Heart right ventricle (tissue), 16 donors: ENCODE measurements around the gene SUFU. TPM values are rescaled to one million over a fixed set of nuclear protein-coding genes. Genes with fewer than 3 reads are reported as not detected.
A peak's percentile ranks its signal among the peaks of the same experiment; 100 is the strongest.

ENCODE experiments used
- ATAC-seq, 8 donors: fragments of 200-7000 bp; cut with Tn5 transposase; one replicate each; pipeline ENCODE4 v1.9.1; 2020; ENCODE audit warnings: mild to moderate bottlenecking in 8 of 8, moderate library complexity in 8 of 8, moderate number of reproducible peaks in 1 of 8
- DNase-seq, 2 donors: peaks; one replicate each; pipeline ENCODE4 v3.0.0-alpha.2; 2020
- H3K27ac ChIP-seq, 10 donors: fragments of 200-600 bp; sonication (generic) in 2 of 10; one replicate each; pipeline versions ENCODE4 v1.5.0 to v1.8.0; 2020 to 2022; ENCODE audit warnings: mild to moderate bottlenecking in 3 of 10
- H3K27me3 ChIP-seq, 7 donors: fragments of 200-600 bp; one replicate each; pipeline ENCODE4 v1.8.0; 2021 to 2022; ENCODE audit warnings: mild to moderate bottlenecking in 2 of 7
- H3K36me3 ChIP-seq, 9 donors: fragments of 200-600 bp; sonication (generic) in 1 of 9; one replicate each; pipeline versions ENCODE4 v1.5.0 to v1.8.0; 2020 to 2022; ENCODE audit warnings: mild to moderate bottlenecking in 2 of 9
- H3K4me1 ChIP-seq, 9 donors: fragments of 200-600 bp; sonication (generic) in 1 of 9; one replicate each; pipeline versions ENCODE4 v1.5.0 to v1.8.0; 2020 to 2022; ENCODE audit warnings: mild to moderate bottlenecking in 4 of 9
- H3K4me3 ChIP-seq, 10 donors: fragments of 200-600 bp; sonication (generic) in 2 of 10; one replicate each; pipeline versions ENCODE4 v1.5.0 to v1.8.0; 2020 to 2022; ENCODE audit warnings: mild to moderate bottlenecking in 7 of 10, moderate library complexity in 2 of 10
- H3K9me3 ChIP-seq, 11 donors: fragments of 200-600 bp in 10 of 11; sonication (generic) in 2 of 11; one replicate each; pipeline versions ENCODE4 v1.5.0 to v1.8.0; 2013 to 2022; ENCODE audit warnings: mild to moderate bottlenecking in 2 of 11, control low read depth in 1 of 11, moderate library complexity in 1 of 11
- CTCF ChIP-seq, 9 donors: fragments of 200-600 bp; sonication (generic) in 2 of 9; IDR thresholded peaks; one replicate each; pipeline versions ENCODE4 v1.5.0 to v1.8.0; 2021 to 2022; ENCODE audit warnings: antibody characterized with exemption in 9 of 9, mild to moderate bottlenecking in 5 of 9, moderate library complexity in 1 of 9
- WGBS, 2 donors: extraction: QIAGEN DNeasy Blood & Tissue Kit; methylation state at CpG; one replicate each; pipeline ENCODE4 v1.1.7; 2013; ENCODE audit warnings: inconsistent platforms in 1 of 2; 5-methylcytosine and 5-hydroxymethylcytosine counted together
- intact Hi-C, 10 donors: fragments of 100-400 bp; cut with DNase I; formaldehyde crosslinking; loops; one replicate each; pipeline versions ENCODE4 v1.11.1 to v1.14.2; 2022
- polyA plus RNA-seq, 2 donors: library from polyadenylated mRNA; stranded (reverse); fragments of 200-250 nt; gene quantifications; one replicate each; pipeline ENCODE4 v1.2.3, GENCODE V29; 2013
- total RNA-seq, 10 donors: library from RNA; stranded (reverse); fragmentation: NEBNext Ultra II Directional in 3 of 10; extraction: Animal tissue kit (Norgen Biotek cat#: 25700) in 3 of 10; gene quantifications; one replicate each; pipeline versions ENCODE4 v1.2.1 to v1.2.4, GENCODE V29; 2021 to 2023
- donor health status: Arrhythmogenic right ventricular cardiomyopathy.
- donor health status: ischemic (EF 13 %, LVEDD 7.1; RV severe dilation, severe dysfunction).
- donor health status: healthy with polysubstance abuse.
- donor health status: DM: no; HTN: yes; CAD: no.
- donor health status: DM: no; HTN: no; CAD: no.
- donor health status: ischemic (EF 25% LVEDD 6.9; RV normal size, moderate dysfunction).
- donor health status: ischemic (EF 25% LVEDD 5.7; RV mildly dilated, moderate dysfunction).
- donor health status: healthy.
- donor health status: DM: yes; HTN: yes; CAD: no.
- donor health status: Ischemic cardiomyopathy.
- donor health status: ischemic (EF 35%, LVEDD 5.7; RV mildly dilated, moderate dysfunction).
- donor health status: nonischemic (EF 11% LVEDD 7.7; RV severe dilation, severe dysfunction).
- donor health status: DM: yes; HTN: yes; CAD: no.
- donor health status: PGD.
- donor health status: ischemic (EF 29% LVEDD 5.4; RV normal size, mild dysfunction).
- donor health status: nonischemic (EF 23%, LVEDD 6.1; RV moderate dilation, normal function).

The SUFU gene
- total and polyA plus RNA-seq, 12 donors = 3.3 to 10.1 (median 7.2) TPM

- peaks cover 0 to 25% (median 3%) of the 10 kb centered on the region in 9 donors for H3K4me1 ChIP-seq
- WGBS, 2 donors = 68 to 76% methylated on average over 11 of the region's 11 CpGs
- no peak overlapping the region for H3K27ac ChIP-seq
- DNase-seq (no peak), ATAC-seq (peak in 7 of 8 donors; percentile 58 to 85 (median 65))
- intact Hi-C loops = no loop called here
- H3K9me3 ChIP-seq = no peaks in the 10 kb centered on the region
- H3K36me3 ChIP-seq = peaks cover 0 to 16% (median 2%) of the 10 kb centered on the region in 9 donors
- no peak for TF ChIP-seq CTCF (IDR thresholded peaks at IDR 0.05)
- H3K4me3 ChIP-seq = no peak overlapping the region
- H3K27me3 ChIP-seq = no peaks in the 10 kb centered on the region
Observed at GRCh38 chr10:102555781-102556328, 52.1 kb downstream of the SUFU start.

- H3K36me3 ChIP-seq = peaks cover 0 to 6% (median 0%) of the 10 kb centered on the region in 9 donors
- no peak for DNase-seq
- peaks cover 0 to 25% (median 3%) of the 10 kb centered on the region in 9 donors for H3K4me1 ChIP-seq
- ATAC-seq = no peak
- no peaks in the 10 kb centered on the region for H3K27me3 ChIP-seq
- no peak for TF ChIP-seq CTCF (IDR thresholded peaks at IDR 0.05)
- no peak overlapping the region for H3K27ac ChIP-seq
- intact Hi-C loops = no loop called here
- WGBS, 2 donors = 82 to 86% methylated on average over 2 of the region's 2 CpGs
- H3K4me3 ChIP-seq = no peak overlapping the region
- H3K9me3 ChIP-seq = no peaks in the 10 kb centered on the region
Observed at GRCh38 chr10:102557569-102557968, 53.8 kb downstream of the SUFU start.

DNA sequence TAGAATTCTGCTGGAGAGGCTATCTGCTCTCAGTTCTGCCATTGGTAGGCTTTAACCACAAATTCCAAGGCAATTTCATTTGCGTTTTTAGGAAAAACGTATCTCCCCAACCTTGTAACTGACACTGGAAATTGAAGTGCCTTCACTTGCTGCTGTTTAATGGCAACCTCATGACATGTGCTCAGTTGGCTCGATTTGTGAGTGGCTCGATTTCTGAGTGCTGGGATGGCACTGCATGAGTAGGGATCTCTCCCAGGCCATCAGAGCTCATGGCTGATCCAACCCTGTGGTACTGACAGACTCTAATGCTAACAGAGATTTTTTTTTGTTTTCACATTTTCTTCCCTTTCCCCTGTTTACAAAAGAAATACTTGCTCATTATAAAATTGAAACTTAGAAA is 56.0 kb downstream of the SUFU start:
- Histone ChIP-seq H3K36me3 (peaks cover 0 to 19% (median 0%) of the 10 kb centered on the region in 9 donors), H3K27me3 (no peaks in the 10 kb centered on the region), H3K27ac (no peak overlapping the region), H3K4me3 (no peak overlapping the region), H3K4me1 (peaks cover 0 to 25% (median 3%) of the 10 kb centered on the region in 9 donors), H3K9me3 (no peaks in the 10 kb centered on the region)
- WGBS, 2 donors = 80 to 87% methylated on average over 4 of the region's 4 CpGs
- intact Hi-C loops = no loop called here
- ATAC-seq = no peak
- no peak for DNase-seq
- TF ChIP-seq CTCF (IDR thresholded peaks at IDR 0.05) = no peak

GRCh38 chr10:102564209-102564834 is 60.5 kb downstream of the SUFU start:
- Histone ChIP-seq H3K27ac (no peak overlapping the region), H3K27me3 (no peaks in the 10 kb centered on the region), H3K36me3 (peaks cover 0 to 19% (median 0%) of the 10 kb centered on the region in 9 donors), H3K4me1 (peaks cover 0 to 11% (median 0%) of the 10 kb centered on the region in 9 donors), H3K4me3 (no peak overlapping the region), H3K9me3 (no peaks in the 10 kb centered on the region)
- ATAC-seq (no peak), DNase-seq (no peak)
- TF ChIP-seq CTCF (IDR thresholded peaks at IDR 0.05) = no peak
- WGBS, 2 donors = 96 to 97% methylated on average over 10 of the region's 10 CpGs
- intact Hi-C loops = no loop called here
